ENCODE measurements around the gene VTCN1.
"Not testable (repeated sequence)": the region's sequence is repeated elsewhere in the genome, so short reads cannot be mapped to it uniquely, and the experiment has no call there.

The VTCN1 gene

DNA sequence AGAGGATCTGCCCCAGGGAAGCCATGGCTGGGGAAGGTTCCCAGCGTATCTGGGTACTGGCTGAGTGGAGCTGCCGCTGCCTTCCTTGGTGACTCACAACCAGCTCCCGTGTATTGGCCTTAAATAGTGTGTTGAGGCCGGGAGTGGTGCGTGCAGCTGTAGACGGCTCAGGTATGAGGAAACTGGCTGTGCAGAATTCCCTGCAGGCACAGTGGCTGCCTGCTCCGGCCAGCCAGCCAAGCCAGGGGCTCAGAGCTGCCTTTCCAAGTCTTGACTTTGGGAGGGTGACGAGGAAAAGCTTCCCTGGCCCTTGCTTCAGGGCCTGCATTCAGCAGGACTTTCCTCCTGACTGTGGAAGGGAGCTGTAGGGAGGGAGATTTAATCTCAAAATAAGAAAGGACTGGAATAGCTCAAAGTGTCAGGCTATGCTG lies at the start of gene VTCN1:
VTCN1 (minus strand) TSS at position 97 of the 431 bp plus-strand sequence; CDS start at position 25, 72 bp downstream.
- DNase-seq (ENCODE audit: low spot score): no peak

DNA sequence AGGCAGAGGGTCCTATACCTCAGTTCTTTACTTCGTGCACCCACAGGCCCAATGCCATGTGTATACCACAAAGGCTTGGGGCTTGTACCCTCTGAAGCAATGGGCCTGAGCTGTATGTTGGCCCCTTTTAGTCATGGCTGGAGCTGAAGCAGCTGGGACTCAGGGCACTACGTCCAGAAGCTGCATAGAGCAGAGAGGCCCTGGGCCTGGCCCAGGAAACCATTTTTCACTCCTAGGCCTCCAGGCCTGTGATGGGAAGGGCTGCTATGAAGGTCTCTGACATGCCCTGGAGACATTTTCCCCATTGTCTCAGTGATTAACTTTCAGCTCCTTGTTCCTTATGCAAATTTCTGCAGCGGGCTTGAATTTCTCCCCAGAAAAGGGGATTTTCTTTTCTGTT lies 48.1 kb upstream of the VTCN1 start:
- DNase-seq (ENCODE audit: low spot score): no peak

DNA sequence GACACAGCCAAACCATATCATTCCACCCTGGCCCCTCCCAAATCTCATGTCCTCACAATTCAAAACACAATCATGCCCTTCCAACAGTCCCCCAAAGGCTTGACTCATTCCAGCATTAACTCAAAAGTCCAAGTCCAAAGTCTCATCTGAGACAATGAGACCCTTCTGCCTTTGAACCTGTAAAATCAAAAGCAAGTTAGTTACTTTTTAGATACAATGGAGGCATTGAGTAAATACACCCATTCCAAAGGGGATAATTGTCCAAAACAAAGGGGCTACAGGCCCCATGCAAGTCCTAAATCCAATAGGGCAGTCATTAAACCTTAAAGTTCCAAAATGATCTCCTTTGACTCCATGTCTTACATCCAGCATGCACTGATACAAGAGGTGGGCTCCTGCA lies 47.3 kb upstream of the VTCN1 start:
- DNase-seq (ENCODE audit: low spot score): not testable (repeated sequence)

DNA sequence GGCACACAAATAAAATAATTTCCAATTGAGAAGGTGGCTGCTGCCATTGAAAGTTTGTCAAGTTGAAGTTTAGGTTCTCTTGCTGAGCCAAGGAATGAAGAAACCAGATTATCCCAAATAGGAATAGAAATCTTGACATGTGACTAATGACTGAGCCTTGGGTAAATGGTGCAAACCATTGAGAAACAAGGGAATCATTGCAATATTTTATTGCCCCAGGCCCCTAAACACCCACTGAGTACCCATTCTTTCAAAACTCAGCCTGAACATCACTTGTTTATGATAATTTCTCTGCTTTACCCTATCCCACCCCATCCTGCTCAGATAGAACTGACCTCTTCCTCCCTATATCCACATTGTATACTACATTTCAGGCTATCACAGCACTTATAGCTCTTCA lies 46.6 kb upstream of the VTCN1 start:
- no peak for DNase-seq (ENCODE audit: low spot score)

GRCh38 chr1:117250061-117250606 lies 39.4 kb upstream of the VTCN1 start:
- DNase-seq (ENCODE audit: low spot score): no peak

- DNase-seq (ENCODE audit: low spot score): no peak
Observed at GRCh38 chr1:117244971-117245370, 34.2 kb upstream of the VTCN1 start.

GRCh38 chr1:117244306-117244705 lies 33.6 kb upstream of the VTCN1 start:
- no peak for DNase-seq (ENCODE audit: low spot score)

DNA sequence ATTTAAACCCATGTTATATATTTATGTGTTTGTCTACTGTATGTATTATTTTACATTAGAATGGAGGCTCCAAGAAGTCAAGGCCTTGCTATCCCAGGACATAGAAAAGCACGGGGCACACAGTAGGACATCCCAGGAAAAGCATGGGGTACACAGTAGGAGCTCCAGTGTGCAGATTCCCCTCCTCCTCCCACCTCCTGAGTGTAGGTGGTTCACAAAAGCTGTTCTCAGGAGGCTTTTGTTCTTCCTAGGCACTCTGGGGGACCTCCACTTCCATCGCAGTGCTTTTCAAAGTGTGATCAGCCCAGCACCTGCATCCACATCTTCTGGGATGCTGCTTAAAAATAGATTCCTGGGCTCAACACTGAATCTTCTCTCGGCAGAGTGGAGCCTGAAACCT lies 30.8 kb upstream of the VTCN1 start:
- DNase-seq (ENCODE audit: low spot score): no peak

DNA sequence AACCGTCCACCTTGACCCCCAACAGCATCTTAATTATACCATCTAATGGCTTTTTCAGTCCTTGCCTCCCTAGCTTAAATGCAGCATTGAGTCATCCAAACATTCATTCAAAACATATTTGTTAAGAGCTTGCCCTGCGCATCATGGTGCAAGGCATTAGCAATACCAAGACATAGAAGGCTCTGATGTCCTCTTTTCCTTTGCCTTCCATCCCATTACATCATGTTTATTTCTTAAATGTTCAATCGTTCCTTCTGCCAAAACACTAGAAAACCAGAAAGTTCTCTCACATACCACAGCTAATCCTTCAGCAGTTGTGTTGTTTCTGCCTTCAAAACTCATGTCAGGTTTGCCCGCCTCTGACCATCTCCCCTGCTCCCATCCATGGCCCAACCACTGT lies 29.8 kb upstream of the VTCN1 start:
- DNase-seq (ENCODE audit: low spot score): no peak

DNA sequence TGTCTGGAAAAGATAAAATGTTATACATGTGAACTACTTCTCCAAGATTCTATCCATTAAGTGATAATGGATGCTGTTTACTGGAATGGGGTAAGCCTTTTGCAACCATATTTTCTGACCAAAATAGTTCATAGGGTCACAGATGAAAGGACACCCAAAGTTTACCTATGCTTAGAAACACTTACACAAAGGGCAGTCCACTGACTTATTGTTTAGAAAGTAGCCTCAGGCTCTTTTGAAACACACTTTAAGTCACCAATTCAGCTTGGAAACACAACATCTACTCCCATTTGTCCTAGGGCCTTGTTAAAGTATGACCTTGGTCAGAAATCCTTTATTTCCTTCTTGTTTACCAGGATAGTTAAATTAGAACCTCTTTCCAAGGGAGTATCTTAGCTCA lies 28.7 kb upstream of the VTCN1 start:
- DNase-seq (ENCODE audit: low spot score): no peak

DNA sequence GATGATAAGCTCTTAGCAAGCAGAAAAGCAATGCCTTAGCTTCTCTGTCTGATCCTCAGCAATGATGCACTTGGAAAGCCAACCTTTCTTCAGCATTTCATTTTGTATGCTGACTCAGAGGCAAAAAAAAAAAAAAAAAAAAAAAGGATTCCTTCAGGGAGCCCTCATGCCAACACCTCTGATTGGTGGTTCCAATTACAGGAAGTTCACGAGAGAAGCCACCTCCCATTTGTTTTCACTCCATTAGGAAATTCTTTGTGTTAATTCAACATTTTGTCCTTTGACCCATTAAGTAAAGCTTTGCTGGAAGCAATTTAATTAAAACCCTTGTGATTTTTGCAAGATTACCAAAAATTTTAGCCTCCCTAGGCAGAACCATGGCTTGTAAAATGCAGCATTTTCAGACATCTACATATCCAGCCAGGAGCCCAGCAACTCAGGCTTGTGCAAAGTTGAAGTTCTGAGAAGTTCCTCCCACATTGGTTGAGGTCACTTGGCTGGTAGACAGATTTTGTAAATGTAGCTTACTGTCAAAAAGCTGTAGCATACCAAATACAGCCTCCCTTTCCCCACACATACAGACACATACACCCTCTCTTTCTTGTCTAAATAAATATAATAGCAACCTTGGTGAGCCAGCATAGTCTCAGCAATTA lies 27.1 kb upstream of the VTCN1 start:
- DNase-seq (ENCODE audit: low spot score): no peak

GRCh38 chr1:117235863-117236465 lies 25.2 kb upstream of the VTCN1 start:
- DNase-seq (ENCODE audit: low spot score): no peak

- DNase-seq (ENCODE audit: low spot score): no peak
Observed at GRCh38 chr1:117232531-117232930, 21.8 kb upstream of the VTCN1 start.

GRCh38 chr1:117231748-117232373 lies 21.1 kb upstream of the VTCN1 start:
- no peak for DNase-seq (ENCODE audit: low spot score)

- DNase-seq (ENCODE audit: low spot score): no peak
Observed at GRCh38 chr1:117231312-117231711, 20.6 kb upstream of the VTCN1 start.

GRCh38 chr1:117229217-117229616 lies 18.5 kb upstream of the VTCN1 start:
- DNase-seq (ENCODE audit: low spot score): no peak

DNA sequence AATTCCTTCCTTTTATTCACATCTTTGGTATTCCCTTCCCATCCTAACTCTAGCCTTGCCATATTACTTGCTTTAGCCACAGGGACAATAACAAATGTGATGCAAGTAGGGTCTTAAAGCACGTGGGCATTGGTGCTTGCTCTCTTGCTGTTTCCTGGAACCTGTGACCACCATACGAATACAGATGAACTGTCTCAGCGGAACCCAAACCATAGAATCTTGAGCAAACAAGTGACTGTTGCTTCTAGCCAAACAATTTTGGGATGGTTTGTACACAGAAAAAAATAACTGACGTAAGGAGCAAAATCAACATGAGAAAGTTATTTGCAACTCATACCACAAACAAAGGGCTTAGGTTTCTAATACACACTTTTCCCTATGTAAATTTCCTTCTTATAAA lies 15.2 kb upstream of the VTCN1 start:
- no peak for DNase-seq (ENCODE audit: low spot score)

GRCh38 chr1:117216718-117217117 lies 6.0 kb upstream of the VTCN1 start:
- DNase-seq (ENCODE audit: low spot score): no peak

- DNase-seq (ENCODE audit: low spot score): no peak
Observed at GRCh38 chr1:117215733-117216462, 5.2 kb upstream of the VTCN1 start.

DNA sequence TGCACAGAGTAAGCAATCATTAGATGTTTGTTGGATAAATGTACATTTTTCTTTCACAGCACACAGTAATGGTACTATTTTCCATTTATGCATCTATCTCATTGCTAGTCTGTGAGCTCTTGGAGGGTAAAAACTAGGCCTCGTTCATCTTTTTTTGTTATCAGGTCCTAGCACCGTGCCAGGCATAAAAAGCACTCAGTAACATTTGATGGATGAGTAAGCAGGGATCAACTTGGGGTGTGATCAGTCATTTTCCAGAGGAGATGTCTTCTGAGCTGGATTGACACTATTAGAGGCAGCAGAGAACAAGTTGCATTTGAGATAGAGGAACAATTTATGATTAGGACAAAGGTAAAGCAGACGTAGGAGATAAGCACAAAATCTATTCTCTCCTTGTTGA lies 4.3 kb upstream of the VTCN1 start:
- no peak for DNase-seq (ENCODE audit: low spot score)

- DNase-seq (ENCODE audit: low spot score): no peak
Observed at GRCh38 chr1:117213046-117213445, 2.3 kb upstream of the VTCN1 start.

DNA sequence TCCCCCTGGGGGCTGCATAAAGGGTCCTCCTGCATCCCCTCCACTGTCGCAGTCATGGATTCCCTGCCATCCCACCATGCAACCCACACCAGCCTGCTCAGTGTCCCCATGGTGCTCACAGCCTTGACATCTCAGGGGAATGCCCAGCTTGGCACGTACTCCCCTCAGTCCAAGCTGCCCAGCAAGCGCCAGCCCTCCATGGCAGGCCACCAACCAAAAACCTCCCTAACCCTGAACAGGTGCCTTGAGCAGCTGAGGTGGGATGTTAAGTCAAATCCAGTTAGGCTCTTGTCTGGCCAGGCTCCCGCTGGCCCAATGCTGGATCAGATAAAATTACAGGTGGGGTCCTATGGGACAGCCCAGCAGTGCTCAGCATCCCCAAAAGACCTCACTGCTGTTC lies 341 bp downstream of the VTCN1 start:
- no peak for DNase-seq (ENCODE audit: low spot score)

- no peak for DNase-seq (ENCODE audit: low spot score)
Observed at GRCh38 chr1:117209094-117209493, 1.6 kb downstream of the VTCN1 start.

Measured in hematopoietic multipotent progenitor cell treated with erythropoietin and hydrocortisone succinate and interleukin-3 and kit ligand, for 17 days (in vitro differentiated cells).